GM21515 (cell line): Measurements from ENCODE around the gene STARD9.
"Not testable (repeated sequence)": the region's sequence is repeated elsewhere in the genome, so short reads cannot be mapped to it uniquely, and the experiment has no call there.

Source experiments
- ATAC-seq: cut with Tn5 transposase; IDR thresholded peaks from one replicate; pipeline ENCODE4 v1.9.1; 2021; ENCODE audit not compliant: unreplicated experiment

Gene STARD9

DNA sequence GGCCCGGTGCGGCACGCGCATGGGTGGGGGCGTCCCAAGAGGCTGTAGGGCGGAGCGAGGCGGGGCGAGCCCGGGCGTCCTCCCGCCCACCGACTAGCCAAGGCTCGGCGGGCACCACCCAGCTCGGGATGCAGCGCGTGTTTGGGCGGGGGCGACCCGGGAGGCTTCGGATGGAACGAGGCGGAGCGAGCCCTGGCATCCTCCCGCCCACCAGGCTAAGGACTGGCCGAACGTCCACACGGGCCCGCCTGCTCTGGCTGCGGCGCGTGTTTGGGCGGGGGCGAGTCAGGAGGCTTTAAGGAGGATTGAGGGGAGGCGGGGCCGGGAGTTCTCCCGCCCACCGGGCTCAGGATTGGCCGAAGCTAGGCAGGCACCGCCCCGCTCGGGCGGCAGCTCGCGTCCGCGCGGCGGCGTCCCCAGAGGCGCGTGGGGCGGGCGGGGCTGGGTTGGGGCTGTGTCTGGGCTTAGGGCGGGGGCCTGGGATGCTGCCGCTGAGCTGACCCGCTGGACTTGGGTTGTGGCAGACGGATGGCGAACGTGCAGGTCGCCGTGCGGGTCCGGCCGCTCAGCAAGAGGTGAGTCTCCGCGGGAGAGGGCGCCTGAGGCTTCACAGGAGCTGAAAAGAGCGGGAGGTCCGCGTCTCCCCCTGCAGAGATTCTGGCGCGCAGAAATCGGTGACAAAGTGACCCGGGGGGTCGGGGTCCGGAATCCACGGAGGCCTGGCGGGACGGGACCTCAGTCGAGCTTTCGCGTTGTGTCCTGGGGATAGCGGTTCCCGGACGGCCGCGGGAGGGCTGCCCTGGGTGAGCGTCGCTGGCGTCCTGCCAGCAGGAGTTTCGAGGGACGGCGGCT, at the start of gene STARD9:
TSS of gene STARD9 (plus strand) at position 419 of the 852 bp plus-strand sequence. CDS start at position 529, 110 bp downstream.
- ATAC-seq = peak; percentile 85

DNA sequence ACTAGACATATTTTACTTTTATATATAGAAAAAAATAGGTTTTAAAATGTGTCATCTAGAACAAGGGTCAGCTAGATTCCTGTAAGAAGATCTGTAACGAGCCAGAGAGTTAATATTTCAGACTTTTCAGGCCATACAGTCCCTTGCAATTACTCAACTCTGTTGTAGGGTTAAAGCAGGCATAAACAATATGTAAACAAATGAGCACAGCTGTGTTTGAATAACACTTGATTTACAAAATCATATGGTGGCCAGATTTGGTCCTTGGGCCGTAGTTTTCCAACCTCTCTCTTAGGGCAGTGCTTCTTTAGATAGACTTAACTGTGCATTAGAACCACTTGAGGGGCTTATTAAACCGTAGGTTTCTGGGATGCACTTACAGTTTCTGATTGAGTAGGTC, 46.4 kb upstream of the STARD9 start:
- no peak for ATAC-seq

DNA sequence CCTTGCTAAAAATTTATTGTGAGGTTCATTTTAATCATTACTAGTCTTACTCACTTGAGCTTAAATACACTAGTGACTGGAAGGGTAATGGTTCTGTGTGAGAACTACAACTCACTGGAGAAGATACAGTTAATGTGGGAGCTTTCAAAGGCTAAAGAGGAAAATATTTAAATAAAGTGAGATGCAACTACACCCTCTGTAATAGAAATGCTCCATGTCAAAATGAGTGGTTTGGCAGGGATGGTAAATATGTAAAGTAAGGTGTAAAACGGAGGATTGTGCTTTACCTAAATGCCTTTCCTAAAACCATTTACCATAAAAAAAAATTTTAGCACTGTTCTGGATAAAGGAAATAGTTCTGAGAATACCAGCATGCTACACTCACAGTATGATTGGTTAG, 42.2 kb upstream of the STARD9 start:
- ATAC-seq = no peak

DNA sequence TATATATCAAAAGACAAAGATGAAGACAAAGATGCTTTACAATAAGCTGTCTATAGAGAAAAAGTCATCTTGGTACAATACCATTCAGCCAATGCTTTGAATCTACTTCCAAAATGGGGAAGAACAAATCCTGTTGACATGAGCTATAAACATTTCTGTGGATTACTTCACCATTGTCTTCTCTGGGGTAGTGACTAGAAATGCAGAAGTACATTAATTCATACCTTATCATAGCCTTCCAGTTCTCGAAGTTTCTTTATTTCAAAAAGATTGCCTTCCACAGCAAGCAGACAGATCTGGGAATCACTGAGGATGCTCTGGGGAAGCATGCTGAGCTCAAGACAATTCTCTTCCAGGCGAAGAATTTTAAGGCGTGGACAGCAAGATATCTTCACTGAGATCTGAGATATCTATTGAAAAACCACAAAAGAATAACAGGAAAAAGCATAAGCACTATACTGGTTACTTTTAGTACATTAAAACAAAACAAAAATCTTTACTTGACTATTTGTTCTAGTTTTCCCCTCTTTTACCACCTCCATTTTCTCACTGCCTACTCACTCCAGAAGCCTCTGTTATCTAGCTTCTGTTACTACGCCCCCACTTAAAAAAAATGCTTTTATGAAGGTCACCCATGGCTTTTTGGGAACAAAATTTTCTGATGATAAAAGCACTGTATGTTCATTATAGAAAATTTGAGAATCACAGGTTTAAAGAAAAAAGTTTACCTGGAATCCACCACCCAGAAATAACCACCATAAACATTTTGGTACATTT, 30.4 kb upstream of the STARD9 start:
- ATAC-seq = no peak

DNA sequence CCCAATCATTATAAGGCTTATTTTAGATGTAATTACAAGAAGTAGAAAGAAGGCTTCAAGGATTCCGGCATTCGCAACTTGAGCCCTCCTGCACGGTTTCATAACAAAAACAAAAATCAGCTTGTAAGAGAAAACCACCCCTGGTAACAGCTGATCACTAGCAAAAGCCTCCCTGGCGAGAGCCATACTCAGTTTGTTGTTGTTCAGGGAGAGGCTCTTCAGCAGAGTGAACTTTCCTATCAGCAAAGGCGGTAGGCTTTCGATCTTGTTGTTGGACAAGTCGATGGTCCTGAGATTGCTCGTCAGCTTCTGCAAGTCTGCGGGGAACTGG, 27.5 kb upstream of the STARD9 start:
- ATAC-seq = no peak

DNA sequence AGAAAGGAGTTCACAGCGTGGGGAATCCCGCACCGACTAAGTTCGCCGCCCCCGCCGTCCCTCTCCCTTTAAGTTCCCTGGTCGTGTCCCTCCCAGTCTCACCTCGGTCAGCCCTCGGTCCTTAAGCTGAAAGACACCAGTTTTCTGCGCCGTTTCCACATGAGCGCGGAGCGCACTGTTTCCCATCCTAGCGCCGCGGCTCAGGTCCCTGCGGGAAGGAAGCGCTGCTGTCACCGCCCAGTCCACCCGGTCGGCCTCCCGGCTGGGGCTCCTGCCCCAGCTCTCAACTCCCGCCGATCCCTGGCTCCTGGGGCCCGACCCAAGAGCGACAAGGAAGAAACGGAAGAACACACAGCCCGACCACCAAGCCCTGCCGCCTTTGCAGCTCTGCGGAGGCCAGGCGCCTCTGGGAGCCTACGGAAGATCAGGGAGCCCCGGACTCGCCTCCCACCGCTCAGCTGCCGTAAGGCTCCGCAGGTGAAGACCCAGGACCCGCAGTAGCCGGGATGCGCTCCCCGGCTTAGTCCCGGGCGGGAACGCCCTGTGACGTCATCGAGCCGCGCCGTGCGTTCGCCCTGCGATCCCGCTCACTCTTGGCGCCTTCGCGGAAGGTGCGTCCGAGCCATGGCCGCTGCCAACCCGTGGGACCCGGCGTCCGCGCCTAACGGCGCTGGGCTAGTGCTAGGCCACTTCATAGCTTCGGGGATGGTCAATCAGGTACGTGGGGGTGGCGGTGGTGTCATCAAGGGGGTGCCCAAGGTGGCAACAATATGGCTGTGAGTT, 27.0 kb upstream of the STARD9 start, which contains the start of the genes HAUS2 and LRRC57:
TSS of gene HAUS2 (plus strand) at position 590 of the 783 bp plus-strand sequence. CDS start at position 625, 35 bp downstream.
TSS of gene LRRC57 (minus strand) at position 545 of the 783 bp plus-strand sequence. CDS start at position 186, 359 bp downstream.
- ATAC-seq = peak; percentile 77

DNA sequence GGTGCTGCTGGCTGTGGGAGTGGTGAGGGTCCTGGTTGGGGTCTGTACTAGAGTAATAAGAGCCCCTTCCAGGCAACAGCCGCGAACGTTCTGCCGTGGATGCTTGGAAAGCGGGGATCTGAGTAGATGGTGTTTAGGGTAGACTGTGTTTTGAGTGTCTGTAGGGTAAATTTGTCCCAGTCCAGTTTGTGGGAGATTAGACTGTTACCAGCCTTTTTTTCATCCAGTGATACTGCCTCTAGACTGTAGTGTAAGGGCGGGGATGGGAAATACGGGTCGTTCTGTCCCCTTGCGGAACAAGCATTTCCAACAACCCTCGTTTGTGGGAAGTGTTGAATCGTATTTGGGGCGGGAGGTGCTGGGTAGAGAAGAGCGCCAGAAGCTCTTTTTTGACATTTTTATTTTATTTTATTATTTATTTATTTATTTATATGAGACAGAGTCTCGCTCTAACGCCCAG, 26.3 kb upstream of the STARD9 start:
- peak; percentile 33 for ATAC-seq

DNA sequence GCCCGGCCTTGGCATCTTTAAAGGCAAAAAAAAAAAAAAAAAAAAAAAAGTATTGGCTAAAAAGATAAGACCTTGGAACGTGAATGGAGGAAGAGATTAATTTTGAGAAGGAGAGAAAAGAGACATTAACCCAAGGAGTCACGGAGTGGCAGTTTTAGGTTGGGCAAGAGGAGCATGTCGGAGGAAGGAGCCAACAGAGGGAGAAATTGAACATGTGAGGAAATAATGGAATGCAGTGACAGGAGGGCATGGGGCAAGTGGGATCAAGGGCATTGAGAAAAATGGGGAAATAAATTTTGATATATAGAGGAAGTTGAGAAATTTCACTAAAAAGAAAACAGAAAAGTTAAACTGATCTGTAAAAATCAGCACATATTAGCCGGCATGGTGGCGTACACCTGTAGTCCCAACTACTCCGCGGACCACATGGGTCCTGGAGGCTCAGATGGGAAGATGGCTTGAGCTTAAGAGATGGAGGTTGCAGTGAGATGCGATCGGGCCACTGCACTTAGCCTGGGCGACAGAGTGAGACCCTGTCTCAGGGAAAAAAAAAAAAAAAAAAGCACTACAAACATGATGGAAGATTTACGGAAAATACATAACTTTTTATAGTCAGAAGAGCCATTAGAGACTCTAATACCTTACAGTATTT, 25.5 kb upstream of the STARD9 start:
- no peak for ATAC-seq

DNA sequence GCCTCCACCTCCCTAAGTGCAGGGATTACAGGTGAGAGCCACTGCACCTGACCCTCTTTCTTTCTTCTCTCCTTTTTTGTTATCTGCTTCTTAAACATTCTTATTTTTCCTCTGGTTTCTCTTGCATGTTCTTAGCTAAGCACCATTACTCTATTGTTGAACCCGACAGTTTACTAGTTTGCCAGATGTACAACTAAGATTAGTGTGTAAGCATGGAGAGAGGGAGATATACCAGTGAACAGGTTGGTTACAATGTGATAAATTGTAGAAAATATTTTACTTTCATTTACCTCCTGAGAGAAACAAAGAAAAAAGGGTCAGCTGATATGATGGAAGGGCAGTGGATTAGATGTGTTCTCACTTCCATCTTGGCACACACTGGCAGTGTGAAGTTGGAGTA, 21.9 kb upstream of the STARD9 start:
- no peak for ATAC-seq

DNA sequence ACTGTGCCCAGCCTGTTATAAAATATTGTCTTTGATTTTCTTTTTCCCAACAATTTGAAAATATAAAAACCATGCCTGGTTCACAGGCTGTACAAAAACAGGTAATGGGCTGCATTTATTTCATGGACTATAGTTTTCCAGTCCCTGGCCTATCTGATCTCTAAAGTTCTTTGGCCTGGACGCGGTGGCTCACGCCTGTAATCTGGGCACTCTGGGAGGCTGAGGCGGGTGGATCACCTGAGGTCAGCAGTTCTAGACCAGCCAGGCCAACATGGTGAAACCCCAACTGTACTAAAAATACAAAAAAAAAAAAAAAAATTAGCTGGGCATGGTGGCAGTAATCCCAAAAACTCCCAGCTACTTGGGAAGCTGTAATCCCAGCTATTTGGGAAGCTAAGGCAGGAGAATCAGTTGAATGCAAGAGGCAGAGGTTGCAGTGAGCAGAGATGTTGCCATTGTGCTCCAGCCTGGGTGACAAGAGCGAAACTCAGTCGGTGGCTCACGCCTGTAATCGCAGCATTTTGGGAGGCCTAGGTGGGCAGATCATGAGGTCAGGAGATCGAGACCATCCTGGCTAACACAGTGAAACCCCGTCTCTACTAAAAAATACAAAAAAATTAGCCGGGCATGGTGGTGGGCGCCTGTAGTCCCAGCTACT, 18.7 kb upstream of the STARD9 start:
- ATAC-seq = not testable (repeated sequence)

DNA sequence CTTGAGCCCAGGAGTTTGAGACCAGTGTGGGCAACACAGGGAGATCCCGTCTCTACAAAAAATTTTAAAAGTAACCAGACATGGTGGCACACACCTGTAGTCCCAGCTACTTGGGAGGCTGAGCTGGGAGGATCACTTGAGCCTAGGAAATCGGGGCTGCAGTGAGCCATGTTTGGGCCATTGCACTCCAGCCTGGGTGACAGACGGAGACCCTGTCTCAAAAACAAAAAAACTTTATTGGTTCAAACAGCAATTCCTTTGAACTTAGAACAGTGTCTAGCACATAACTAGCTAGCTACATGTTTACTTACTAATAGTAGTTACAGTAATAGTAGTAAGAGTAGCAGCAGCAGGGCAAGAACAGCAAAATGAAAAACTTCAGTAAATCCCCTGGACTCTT, 16.7 kb upstream of the STARD9 start:
- no peak for ATAC-seq

DNA sequence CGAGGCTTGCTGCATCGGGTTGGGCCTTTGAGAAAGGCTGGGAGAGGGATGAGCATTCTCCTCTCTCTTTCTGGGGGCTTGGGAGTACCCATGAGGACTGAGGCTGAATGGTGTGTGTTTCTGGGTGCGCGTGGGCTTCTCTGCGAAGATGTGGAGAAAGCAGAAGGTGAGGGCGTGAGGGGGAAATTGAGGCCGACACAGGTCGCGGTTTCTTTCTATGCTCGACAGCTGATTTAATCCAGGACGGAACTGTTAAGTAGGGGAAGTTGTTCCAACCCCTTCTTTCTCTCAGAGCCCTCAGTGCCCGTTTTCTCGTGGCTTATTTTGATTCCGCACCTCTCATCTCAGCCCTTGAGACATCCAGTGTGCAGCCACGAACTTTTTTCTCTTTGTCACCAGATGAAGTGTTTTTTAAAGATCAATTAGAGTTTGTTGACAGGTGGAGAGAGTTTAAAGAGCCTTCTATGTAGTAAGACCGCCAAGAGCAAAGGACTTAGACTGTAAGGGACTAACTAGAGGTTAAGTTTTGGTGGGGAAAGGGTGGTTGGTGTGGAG, 711 bp downstream of the STARD9 start:
- ATAC-seq = no peak

DNA sequence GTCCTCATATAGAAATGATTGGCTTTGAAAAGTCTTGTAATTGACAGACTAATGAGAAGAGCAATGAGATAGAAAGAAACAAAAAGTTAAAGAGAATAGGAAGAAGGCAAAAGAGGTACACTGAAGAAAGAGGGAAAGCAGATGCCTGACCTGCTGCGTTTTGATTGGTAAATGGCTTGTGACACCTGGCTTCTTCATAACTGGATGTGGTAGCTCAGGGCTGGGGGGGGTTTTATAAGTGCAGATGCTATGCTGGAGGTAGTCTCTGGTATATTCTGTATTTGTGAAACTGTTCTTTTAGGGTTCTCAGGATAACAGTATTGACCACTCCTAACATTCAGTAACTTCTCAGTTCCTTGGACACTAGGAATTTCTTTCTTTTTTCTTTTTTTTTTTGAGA, 1.4 kb downstream of the STARD9 start:
- ATAC-seq = no peak

DNA sequence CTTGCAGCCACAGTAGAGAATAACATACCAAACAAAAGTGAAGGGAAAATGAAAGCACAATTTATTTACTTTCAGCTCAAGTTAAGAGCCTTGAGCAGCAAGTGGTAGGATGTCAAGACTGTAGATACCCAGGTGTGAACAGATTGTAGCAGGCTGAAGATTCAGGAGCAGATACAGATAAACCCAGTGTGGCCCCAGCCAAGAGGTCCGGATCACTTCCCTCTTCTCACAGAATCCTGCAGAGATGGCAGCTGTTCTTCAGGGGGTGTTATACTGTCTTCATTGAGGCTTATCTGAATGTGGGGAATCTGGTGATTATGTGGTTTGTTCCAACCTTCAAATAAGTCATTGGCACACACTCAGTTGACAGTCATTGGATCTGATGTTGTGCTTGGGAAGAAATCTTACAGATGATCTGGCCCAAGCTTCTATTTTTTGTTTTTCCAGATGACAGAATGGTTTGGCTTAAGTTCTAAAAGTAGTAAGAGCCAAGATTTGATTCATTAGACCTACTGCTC, 2.2 kb downstream of the STARD9 start:
- ATAC-seq = no peak

DNA sequence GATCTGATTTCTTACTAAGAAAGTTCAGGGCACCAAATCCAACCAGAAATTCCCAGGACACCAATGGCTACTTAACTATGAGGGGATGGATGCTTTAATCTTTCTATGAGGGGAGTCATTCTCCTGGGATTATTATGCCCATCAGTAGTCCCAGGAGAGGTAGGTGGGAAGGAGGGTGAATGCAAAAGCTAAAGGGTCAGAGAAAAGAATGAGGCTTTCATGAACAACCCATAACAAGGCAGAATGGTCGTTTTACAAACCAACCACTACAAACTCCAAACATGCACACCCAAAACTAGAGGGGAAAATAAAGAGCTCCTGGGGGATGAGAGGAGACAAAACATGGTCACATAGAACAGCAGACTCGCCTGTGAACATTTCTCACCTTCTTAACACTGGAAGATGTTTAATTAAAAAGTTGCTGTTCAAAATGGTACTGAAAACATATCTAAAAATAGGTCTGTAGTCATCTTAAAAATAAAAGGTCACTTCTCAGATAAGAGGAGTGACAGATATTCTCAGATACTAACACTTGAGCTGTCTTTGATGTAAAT, 3.7 kb downstream of the STARD9 start:
- ATAC-seq = no peak

DNA sequence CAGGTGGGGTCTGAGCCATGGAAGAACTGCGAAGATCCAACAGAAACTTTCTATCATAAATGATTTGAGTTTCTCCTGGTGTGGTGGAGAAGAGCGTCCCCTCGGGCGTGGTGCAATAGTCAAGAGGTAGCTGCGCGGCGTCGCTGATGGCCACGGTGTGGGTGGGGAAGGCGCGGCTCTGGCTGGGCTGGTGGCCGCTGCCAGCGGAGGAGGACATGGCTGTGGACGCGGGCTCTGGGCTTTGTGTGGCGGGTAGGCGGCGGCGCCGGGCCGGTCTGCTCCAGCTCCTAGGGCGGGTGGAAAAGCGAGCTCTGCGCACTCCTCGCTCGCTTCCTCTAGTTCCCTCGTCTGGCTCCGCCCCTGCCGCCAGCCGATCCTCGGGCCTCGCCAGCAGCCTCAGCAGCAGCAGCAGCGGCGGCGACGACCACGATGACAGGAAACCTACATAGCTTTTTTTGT, 5.9 kb downstream of the STARD9 start:
- peak; percentile 70 for ATAC-seq

DNA sequence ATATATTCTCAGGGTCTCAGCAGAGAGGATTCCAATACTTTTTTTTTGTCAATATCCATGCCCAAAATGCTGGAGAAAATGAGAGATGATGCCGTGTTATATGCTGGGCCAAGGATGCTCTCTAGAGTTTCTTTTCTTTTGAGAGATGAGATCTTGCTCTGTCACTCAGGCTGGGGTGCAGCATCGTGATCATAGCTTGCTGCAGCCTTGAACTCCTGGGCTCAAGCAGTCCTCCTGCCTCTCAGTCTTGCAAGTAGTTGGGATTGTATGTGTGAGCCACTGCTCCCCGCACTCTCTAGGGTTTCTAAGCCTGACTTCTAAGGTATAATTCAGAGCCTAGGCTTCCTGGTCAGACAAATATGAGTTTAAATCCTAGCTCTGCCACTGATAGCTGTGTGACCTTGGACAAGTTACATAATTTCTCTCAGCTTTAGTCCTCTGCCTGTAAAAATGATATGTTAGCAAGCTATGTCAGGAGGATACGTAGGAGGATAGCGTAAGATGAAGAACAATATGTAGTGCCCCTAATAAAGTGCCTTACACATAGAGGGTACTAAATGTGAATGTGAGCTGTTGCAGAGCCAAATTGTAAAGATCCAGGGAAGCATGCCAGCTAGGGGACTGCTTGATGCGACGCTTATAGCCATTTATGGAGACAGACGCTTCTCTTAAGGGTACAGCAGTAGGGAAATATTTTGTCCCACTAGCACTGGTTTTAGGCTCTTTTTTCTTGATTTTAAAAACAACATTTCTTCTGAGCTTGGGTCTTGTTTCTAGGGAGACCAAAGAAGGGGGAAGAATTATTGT, 7.4 kb downstream of the STARD9 start:
- no peak for ATAC-seq

DNA sequence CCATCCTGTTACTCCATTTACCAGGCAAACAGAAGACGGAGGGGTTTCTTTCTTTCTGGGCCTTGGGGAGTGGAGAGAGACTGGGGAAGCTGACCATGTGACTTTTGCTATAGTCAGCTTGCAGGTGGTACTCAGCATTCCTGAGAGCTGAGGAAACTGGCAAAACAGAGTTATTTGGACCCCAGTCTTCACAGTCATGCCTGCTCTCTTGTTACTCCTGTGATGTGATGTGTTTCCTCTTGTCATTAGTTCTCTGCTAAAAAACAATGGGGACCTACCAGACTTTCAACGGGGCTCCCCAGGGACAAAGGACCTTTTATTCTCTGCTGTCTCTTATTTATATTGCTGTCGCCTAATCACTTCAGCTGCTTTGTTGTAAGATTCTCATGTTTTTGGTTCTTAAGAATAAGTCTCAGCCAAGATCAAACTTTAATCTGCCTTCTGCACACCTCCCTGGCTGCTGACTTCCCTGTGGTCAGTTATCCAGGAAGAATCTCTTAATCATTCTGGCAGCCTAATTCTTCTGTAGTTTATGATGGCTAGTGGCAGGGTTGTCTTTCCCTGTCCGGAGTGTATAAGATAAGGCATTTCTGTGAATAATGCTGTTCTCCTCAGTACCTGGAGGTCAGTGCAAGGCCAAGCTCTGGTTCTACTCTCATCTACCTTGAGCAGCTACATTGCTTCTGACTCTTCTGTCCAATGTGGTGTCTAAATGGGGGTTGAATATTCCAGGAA, 8.8 kb downstream of the STARD9 start:
- ATAC-seq = no peak
